HCT116 (cell line): ENCODE results near the gene CBR1. TPM values are rescaled to one million over a fixed set of nuclear protein-coding genes. Genes with fewer than 3 reads are reported as not detected.

ENCODE experiments used
- ATAC-seq: fragments of 200-7000 bp; cut with Tn5 transposase; 2 replicates; pipeline ENCODE4 v1.9.1; 2020; ENCODE audit warnings: mild to moderate bottlenecking, moderate library complexity
- BruUV-seq: library from RNA; stranded (reverse); fragments of 400-500 nt; replicated peaks from 2 replicates; lab custom pipeline; 2021; lab: Mats Ljungman, UMichigan
- CTCF ChIA-PET: fragments of 300-600 bp; sonication (Branson Sonifier 250); formaldehyde crosslinking; loops from one replicate; lab custom pipeline; 2021; ENCODE audit warnings: antibody characterized with exemption; lab: Charles Lee
- POLR2A ChIA-PET: fragments of 300-600, 350-600 bp; sonication (Branson Sonifier 250); formaldehyde crosslinking; loops from one replicate; lab custom pipeline; 2021; ENCODE audit warnings: antibody characterized with exemption; lab: Charles Lee
- RAD21 ChIA-PET, 2 experiments: fragments of 300-600 bp; sonication (Branson Sonifier 250); formaldehyde crosslinking; loops; one replicate each; lab custom pipeline; 2023; ENCODE audit warnings: low total read pairs in 2 of 2; ENCODE audit not compliant: uncharacterized antibody in 2 of 2, unreplicated experiment in 2 of 2, low non-redundant PET in 1 of 2; lab: Charles Lee
- DNase-seq: peaks from one replicate; pipeline ENCODE4 v3.0.0-alpha.2; 2010; ENCODE audit warnings: low read depth, low spot score
- H2AFZ ChIP-seq: fragments of 200-600 bp; shearing (Covaris generic), sonication (generic); 2 replicates; pipeline ENCODE4 v1.6.1; 2017; ENCODE audit warnings: low read depth, mixed run types, mixed read lengths, antibody characterized with exemption, low read length; ENCODE audit not compliant: poor library complexity, severe bottlenecking
- H3K27ac ChIP-seq: 2 replicates; pipeline ENCODE4 v1.5.1; 2012; ENCODE audit warnings: low read depth, low read length
- H3K27me3 ChIP-seq: fragments of 200-600 bp; sonication (generic); 2 replicates; pipeline ENCODE4 v1.6.1; 2016; ENCODE audit warnings: mixed run types, low read length, mixed read lengths; ENCODE audit not compliant: insufficient read depth
- H3K36me3 ChIP-seq, 2 experiments: fragments of 200-500 bp in 1 of 2; fragments of 200-600 bp in 1 of 2; sonication (Bioruptor generic) in 1 of 2; sonication (generic) in 1 of 2; 2 replicates each; pipeline versions ENCODE4 v1.5.1 to v1.6.1; 2014 to 2016; ENCODE audit warnings: low read length in 2 of 2, inconsistent platforms in 1 of 2, mixed read lengths in 1 of 2, mixed run types in 1 of 2; ENCODE audit not compliant: insufficient read depth in 2 of 2, control insufficient read depth in 1 of 2
- H3K4me1 ChIP-seq, 2 experiments: fragments of 200-600 bp in 1 of 2; sonication (generic) in 1 of 2; 2 replicates each; pipeline versions ENCODE4 v1.5.1 to v1.6.1; 2012 to 2017; ENCODE audit warnings: low read length in 2 of 2, inconsistent platforms in 1 of 2, mild to moderate bottlenecking in 1 of 2, mixed read lengths in 1 of 2, mixed run types in 1 of 2, moderate library complexity in 1 of 2; ENCODE audit not compliant: insufficient read depth in 2 of 2, control insufficient read depth in 1 of 2
- H3K4me2 ChIP-seq: fragments of 200-600 bp; sonication (generic); 2 replicates; pipeline ENCODE4 v1.6.1; 2017; ENCODE audit warnings: mixed run types, low read length, mixed read lengths
- H3K4me3 ChIP-seq, 2 experiments: fragments of 200-600 bp in 1 of 2; sonication (generic) in 1 of 2; replicated peaks in 1 of 2; 2 replicates each; pipeline ENCODE4 v1.5.1; 2011 to 2016; ENCODE audit warnings: low read length in 2 of 2, control low read depth in 1 of 2, low read depth in 1 of 2, mild to moderate bottlenecking in 1 of 2, mixed read lengths in 1 of 2, mixed run types in 1 of 2
- H3K79me2 ChIP-seq: fragments of 200-600 bp; sonication (generic); 2 replicates; pipeline ENCODE4 v1.6.1; 2017; ENCODE audit warnings: mild to moderate bottlenecking, mixed run types, low read length, moderate library complexity, mixed read lengths; ENCODE audit not compliant: insufficient read depth
- H3K9ac ChIP-seq: fragments of 200-600 bp; sonication (generic); 2 replicates; pipeline ENCODE4 v1.6.1; 2016; ENCODE audit warnings: low read length, mixed read lengths
- H3K9me2 ChIP-seq: fragments of 200-600 bp; sonication (generic), shearing (Covaris generic); 2 replicates; pipeline ENCODE4 v1.6.1; 2017; ENCODE audit warnings: mixed run types, mild to moderate bottlenecking, moderate library complexity; ENCODE audit not compliant: insufficient read depth
- H3K9me3 ChIP-seq, 2 experiments: fragments of 200-500 bp in 1 of 2; fragments of 200-600 bp in 1 of 2; sonication (Bioruptor generic) in 1 of 2; sonication (generic) in 1 of 2; 2 replicates each; pipeline ENCODE4 v1.6.1; 2014 to 2017; ENCODE audit warnings: low read length in 2 of 2, mixed read lengths in 2 of 2, inconsistent platforms in 1 of 2, low read depth in 1 of 2, mild to moderate bottlenecking in 1 of 2, mixed run types in 1 of 2, moderate library complexity in 1 of 2; ENCODE audit not compliant: control insufficient read depth in 1 of 2, insufficient read depth in 1 of 2
- H4K20me1 ChIP-seq: fragments of 200-600 bp; sonication (generic), shearing (Covaris generic); 2 replicates; pipeline ENCODE4 v1.6.1; 2017; ENCODE audit warnings: mixed run types, mild to moderate bottlenecking, moderate library complexity; ENCODE audit not compliant: insufficient read depth
- EGR1 ChIP-seq: IDR thresholded peaks from 2 replicates; pipeline ENCODE4 v1.6.1; 2012; ENCODE audit warnings: low read depth
- FOSL1 ChIP-seq: IDR thresholded peaks from 2 replicates; pipeline ENCODE4 v1.6.1; 2012; ENCODE audit warnings: low read depth
- POLR2A ChIP-seq: IDR thresholded peaks from 2 replicates; pipeline ENCODE4 v1.7.0; 2011; ENCODE audit warnings: borderline replicate concordance; ENCODE audit not compliant: insufficient read depth, insufficient read length; ENCODE audit errors: extremely low read depth
- POLR2AphosphoS5 ChIP-seq: IDR thresholded peaks from 2 replicates; pipeline ENCODE4 v1.6.1; 2011; ENCODE audit warnings: mild to moderate bottlenecking, low read depth, low read length, moderate library complexity
- RAD21 ChIP-seq: IDR thresholded peaks from 2 replicates; pipeline ENCODE4 v1.6.1; 2012; ENCODE audit warnings: low read depth, mild to moderate bottlenecking
- SIN3A ChIP-seq: IDR thresholded peaks from 2 replicates; pipeline ENCODE4 v1.6.1; 2012; ENCODE audit warnings: low read depth
- SRF ChIP-seq: IDR thresholded peaks from 2 replicates; pipeline ENCODE4 v1.6.1; 2012; ENCODE audit warnings: low read depth
- YY1 ChIP-seq: IDR thresholded peaks from 2 replicates; pipeline ENCODE4 v1.6.1; 2011; ENCODE audit warnings: low read length, low read depth, moderate library complexity, mild to moderate bottlenecking; ENCODE audit not compliant: insufficient replicate concordance; ENCODE audit errors: extremely low read depth
- ZFX ChIP-seq: fragments of 450-650 bp; IDR thresholded peaks from 2 replicates; pipeline ENCODE4 v1.6.1; 2017
- intact Hi-C: fragments of 100-400 bp; cut with micrococcal nuclease; formaldehyde crosslinking; loops from 2 replicates; pipeline ENCODE4 v1.10.0; 2022
- total RNA-seq: library from RNA; stranded (reverse); gene quantifications from one replicate; pipeline ENCODE4 v1.2.1, GENCODE V29; 2021; ENCODE audit not compliant: unreplicated experiment
- TF ChIP-seq, protein P1 (sequence below): IDR thresholded peaks from 2 replicates; pipeline ENCODE4 v1.6.1; 2012
- TF ChIP-seq, protein P2 (sequence below): IDR thresholded peaks from 2 replicates; pipeline ENCODE4 v1.6.1; 2012
- TF ChIP-seq, protein P3 (sequence below): IDR thresholded peaks from 2 replicates; pipeline ENCODE4 v1.6.1; 2011; ENCODE audit warnings: mild to moderate bottlenecking, low read length, moderate library complexity; ENCODE audit not compliant: insufficient replicate concordance; ENCODE audit errors: extremely low read depth

Gene CBR1
- total RNA-seq, 1 experiment from 2014 or later, result 0.91 TPM

DNA sequence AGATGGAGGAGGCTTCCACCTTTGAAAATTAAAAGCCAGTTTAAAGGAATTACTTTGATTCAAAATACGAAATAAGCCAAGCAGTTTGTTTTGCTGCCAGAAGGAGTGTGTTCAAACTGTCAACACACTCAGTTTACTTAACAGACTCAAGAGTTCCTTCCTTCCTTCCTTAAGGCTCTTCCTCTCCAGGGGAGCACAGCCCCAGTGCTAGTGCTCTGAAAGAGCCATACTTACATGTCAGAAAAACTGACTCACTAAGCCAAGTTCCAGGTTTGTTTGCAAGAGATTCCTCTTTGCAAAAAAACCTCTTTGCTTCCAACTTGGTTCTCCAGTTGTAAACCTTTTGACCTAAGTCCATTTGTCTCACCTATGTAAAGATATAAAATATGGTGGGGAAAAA is 23.8 kb upstream of the CBR1 start:
- H3K9ac ChIP-seq, result no peak overlapping the region
- no peaks in the 10 kb centered on the region for H3K79me2 ChIP-seq
- no peak overlapping the region for H3K4me3 ChIP-seq
- ChIA-PET POLR2A (interaction anchor here (1.5 kb wide), 1 partner anchor 14 kb away, joined by 4 read pairs; the partner anchor contains the start of gene SETD4), CTCF (no interaction called here), RAD21 (interaction anchor here in 1 of 2 experiments (0.6 kb wide), 1 partner anchor 28 kb away, joined by 3 read pairs; no protein-coding TSS in a partner anchor)
- H2AFZ ChIP-seq, result no peak overlapping the region
- H3K27ac ChIP-seq, result no peak overlapping the region
- no peak for ATAC-seq
- H3K9me3 ChIP-seq, result no peaks in the 10 kb centered on the region
- intact Hi-C loops, result no loop called here
- TF ChIP-seq SRF (no peak), POLR2AphosphoS5 (no peak), EGR1 (no peak), RAD21 (no peak), FOSL1 (no peak), ZFX (no peak), POLR2A (no peak), YY1 (no peak), SIN3A (no peak)
- TF ChIP-seq, protein P1, sequence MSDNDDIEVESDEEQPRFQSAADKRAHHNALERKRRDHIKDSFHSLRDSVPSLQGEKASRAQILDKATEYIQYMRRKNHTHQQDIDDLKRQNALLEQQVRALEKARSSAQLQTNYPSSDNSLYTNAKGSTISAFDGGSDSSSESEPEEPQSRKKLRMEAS, result no peak
- TF ChIP-seq, protein P2, sequence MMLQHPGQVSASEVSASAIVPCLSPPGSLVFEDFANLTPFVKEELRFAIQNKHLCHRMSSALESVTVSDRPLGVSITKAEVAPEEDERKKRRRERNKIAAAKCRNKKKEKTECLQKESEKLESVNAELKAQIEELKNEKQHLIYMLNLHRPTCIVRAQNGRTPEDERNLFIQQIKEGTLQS, result no peak
- TF ChIP-seq, protein P3, sequence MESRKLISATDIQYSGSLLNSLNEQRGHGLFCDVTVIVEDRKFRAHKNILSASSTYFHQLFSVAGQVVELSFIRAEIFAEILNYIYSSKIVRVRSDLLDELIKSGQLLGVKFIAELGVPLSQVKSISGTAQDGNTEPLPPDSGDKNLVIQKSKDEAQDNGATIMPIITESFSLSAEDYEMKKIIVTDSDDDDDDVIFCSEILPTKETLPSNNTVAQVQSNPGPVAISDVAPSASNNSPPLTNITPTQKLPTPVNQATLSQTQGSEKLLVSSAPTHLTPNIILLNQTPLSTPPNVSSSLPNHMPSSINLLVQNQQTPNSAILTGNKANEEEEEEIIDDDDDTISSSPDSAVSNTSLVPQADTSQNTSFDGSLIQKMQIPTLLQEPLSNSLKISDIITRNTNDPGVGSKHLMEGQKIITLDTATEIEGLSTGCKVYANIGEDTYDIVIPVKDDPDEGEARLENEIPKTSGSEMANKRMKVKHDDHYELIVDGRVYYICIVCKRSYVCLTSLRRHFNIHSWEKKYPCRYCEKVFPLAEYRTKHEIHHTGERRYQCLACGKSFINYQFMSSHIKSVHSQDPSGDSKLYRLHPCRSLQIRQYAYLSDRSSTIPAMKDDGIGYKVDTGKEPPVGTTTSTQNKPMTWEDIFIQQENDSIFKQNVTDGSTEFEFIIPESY, result no peak
- no peaks in the 10 kb centered on the region for H3K27me3 ChIP-seq
- H3K4me1 ChIP-seq, result no peaks in the 10 kb centered on the region
- no peaks in the 10 kb centered on the region for H4K20me1 ChIP-seq
- H3K36me3 ChIP-seq, result peaks cover 31 to 40% of the 10 kb centered on the region in 2 experiments; a peak in 3 of 4 replicates
- no peak overlapping the region for H3K4me2 ChIP-seq
- no peak for DNase-seq
- BruUV-seq, result no TSS peak
- no peaks in the 10 kb centered on the region for H3K9me2 ChIP-seq
